Measurements from ENCODE around the gene PHETA2.
"Not testable (repeated sequence)": the region's sequence is repeated elsewhere in the genome, so short reads cannot be mapped to it uniquely, and the experiment has no call there.

Gene PHETA2

GRCh38 chr22:42070517-42071422, 3.3 kb upstream of the PHETA2 start, which contains the start of gene NAGA:
Gene NAGA (minus strand): TSS chr22:42070812. CDS start chr22:42070297, 515 bp downstream.
- DNase-seq = peak; percentile 92

- DNase-seq = not testable (repeated sequence)
Measured at GRCh38 chr22:42071508-42071907, 2.5 kb upstream of the PHETA2 start.

GRCh38 chr22:42072606-42073330, 1.3 kb upstream of the PHETA2 start:
- DNase-seq = no peak

GRCh38 chr22:42073621-42074041, 417 bp upstream of the PHETA2 start:
- DNase-seq = no peak

GRCh38 chr22:42074846-42075676, 1.0 kb downstream of the PHETA2 start:
- DNase-seq = no peak

GRCh38 chr22:42076764-42077485, 2.9 kb downstream of the PHETA2 start:
- no peak for DNase-seq

- DNase-seq = no peak
Measured at GRCh38 chr22:42077486-42078125, 3.6 kb downstream of the PHETA2 start.

GRCh38 chr22:42078469-42079318, 4.6 kb downstream of the PHETA2 start:
- no peak for DNase-seq

GRCh38 chr22:42079319-42080251, 5.5 kb downstream of the PHETA2 start, which contains the start of gene SMDT1:
Gene SMDT1 (plus strand): TSS chr22:42079700. CDS start chr22:42079769, 69 bp downstream.
- DNase-seq = peak; percentile 98

- DNase-seq = no peak
Measured at GRCh38 chr22:42080287-42080686, 6.2 kb downstream of the PHETA2 start.

- no peak for DNase-seq
Measured at GRCh38 chr22:42083119-42083518, 9.1 kb downstream of the PHETA2 start.

- no peak for DNase-seq
Measured at GRCh38 chr22:42084874-42085273, 10.8 kb downstream of the PHETA2 start.

- no peak for DNase-seq
Measured at GRCh38 chr22:42086051-42086450, 12.0 kb downstream of the PHETA2 start.

GRCh38 chr22:42090596-42091454, 16.8 kb downstream of the PHETA2 start, which contains the start of gene NDUFA6:
Gene NDUFA6 (minus strand): TSS chr22:42090772. CDS start chr22:42090744, 28 bp downstream.
- peak; percentile 98 for DNase-seq

- DNase-seq = peak; percentile 16
Measured at GRCh38 chr22:42091455-42091782, 17.4 kb downstream of the PHETA2 start.

- no peak for DNase-seq
Measured at GRCh38 chr22:42101199-42101598, 27.2 kb downstream of the PHETA2 start.

- DNase-seq = not testable (repeated sequence)
Measured at GRCh38 chr22:42104332-42104860, 30.3 kb downstream of the PHETA2 start.

- no peak for DNase-seq
Measured at GRCh38 chr22:42108848-42109247, 34.8 kb downstream of the PHETA2 start.
